ENCODE data around the gene RGPD4.

DNA sequence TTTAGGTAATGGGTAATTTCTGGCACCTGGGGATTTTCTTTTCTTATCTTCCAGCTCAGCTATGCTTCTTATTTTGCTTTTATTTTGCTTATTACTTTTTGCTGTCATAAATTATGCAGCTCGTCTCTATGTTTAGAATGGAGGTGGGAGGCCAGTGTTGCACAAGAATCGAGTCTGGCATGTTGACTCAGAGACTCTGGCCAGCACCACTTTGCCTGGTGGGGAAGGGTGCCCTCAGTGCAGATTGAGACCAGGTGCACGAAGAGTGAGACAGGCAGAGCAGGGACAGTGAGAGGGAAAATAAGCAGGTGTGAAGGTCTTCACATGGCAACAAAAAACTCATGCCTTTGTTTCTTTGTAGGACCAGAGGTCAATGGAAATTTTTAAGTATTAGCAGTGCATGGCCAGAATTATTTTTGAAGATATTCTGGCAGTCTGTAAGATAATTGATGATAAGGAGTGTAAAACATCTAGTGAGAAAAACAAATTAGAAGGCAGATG lies 100.4 kb downstream of the RGPD4 start:
- TF ChIP-seq, protein P1, sequence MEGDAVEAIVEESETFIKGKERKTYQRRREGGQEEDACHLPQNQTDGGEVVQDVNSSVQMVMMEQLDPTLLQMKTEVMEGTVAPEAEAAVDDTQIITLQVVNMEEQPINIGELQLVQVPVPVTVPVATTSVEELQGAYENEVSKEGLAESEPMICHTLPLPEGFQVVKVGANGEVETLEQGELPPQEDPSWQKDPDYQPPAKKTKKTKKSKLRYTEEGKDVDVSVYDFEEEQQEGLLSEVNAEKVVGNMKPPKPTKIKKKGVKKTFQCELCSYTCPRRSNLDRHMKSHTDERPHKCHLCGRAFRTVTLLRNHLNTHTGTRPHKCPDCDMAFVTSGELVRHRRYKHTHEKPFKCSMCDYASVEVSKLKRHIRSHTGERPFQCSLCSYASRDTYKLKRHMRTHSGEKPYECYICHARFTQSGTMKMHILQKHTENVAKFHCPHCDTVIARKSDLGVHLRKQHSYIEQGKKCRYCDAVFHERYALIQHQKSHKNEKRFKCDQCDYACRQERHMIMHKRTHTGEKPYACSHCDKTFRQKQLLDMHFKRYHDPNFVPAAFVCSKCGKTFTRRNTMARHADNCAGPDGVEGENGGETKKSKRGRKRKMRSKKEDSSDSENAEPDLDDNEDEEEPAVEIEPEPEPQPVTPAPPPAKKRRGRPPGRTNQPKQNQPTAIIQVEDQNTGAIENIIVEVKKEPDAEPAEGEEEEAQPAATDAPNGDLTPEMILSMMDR (IDR thresholded peaks at IDR 0.05 in 2 of 3, conservative IDR thresholded peaks at IDR 0.05 in 1 of 3; ENCODE audit: borderline replicate concordance in 1 of 3, insufficient read depth in 1 of 3, low read depth in 2 of 3, low read length in 2 of 3), result no peak
- TF ChIP-seq SP1 (IDR thresholded peaks at IDR 0.05; ENCODE audit: low read depth), result no peak

Data from HCT116 (cell line).